IMR-90 (cell line): ENCODE results near the gene PLCL2. TPM values are rescaled to one million over a fixed set of nuclear protein-coding genes. Genes with fewer than 3 reads are reported as not detected.

Experiments used
- ATAC-seq: fragments of 200-7000 bp; cut with Tn5 transposase; 2 replicates; pipeline ENCODE4 v1.9.1; 2020; ENCODE audit warnings: low read depth, mild to moderate bottlenecking, moderate library complexity
- BruUV-seq: library from RNA; stranded (reverse); fragments of 400-500 nt; replicated peaks from 2 replicates; lab custom pipeline; 2021; lab: Mats Ljungman, UMichigan
- CTCF ChIA-PET: fragments of 300-600 bp; formaldehyde crosslinking; extraction: SDS; loops from one replicate; lab custom pipeline; 2021; ENCODE audit warnings: antibody characterized with exemption; lab: Yijun Ruan, JAX
- POLR2A ChIA-PET: fragments of 300-600 bp; sonication (Branson Sonifier 250); formaldehyde crosslinking; loops from one replicate; lab custom pipeline; 2022; ENCODE audit warnings: antibody characterized with exemption; ENCODE audit not compliant: unreplicated experiment; lab: Charles Lee
- DNase-seq: peaks from one replicate; pipeline ENCODE4 v3.0.0; 2013
- H2AFZ ChIP-seq: replicated peaks from 2 replicates; pipeline ENCODE3; 2013; ENCODE audit warnings: low read length, mild to moderate bottlenecking; ENCODE audit not compliant: poor library complexity
- H2AK5ac ChIP-seq: 2 replicates; pipeline ENCODE4 v1.6.1; 2013; ENCODE audit warnings: low read depth, low read length, inconsistent platforms
- H2AK9ac ChIP-seq: replicated peaks from 2 replicates; pipeline ENCODE3; 2013; ENCODE audit warnings: mild to moderate bottlenecking, low read depth, low read length, moderate library complexity; ENCODE audit not compliant: poor library complexity
- H2BK120ac ChIP-seq: 2 replicates; pipeline ENCODE4 v1.6.1; 2013; ENCODE audit warnings: low read depth, low read length, inconsistent platforms
- H2BK15ac ChIP-seq: 3 replicates; pipeline ENCODE4 v1.6.1; 2013; ENCODE audit warnings: low read depth, low read length, inconsistent platforms
- H2BK20ac ChIP-seq: 2 replicates; pipeline ENCODE4 v1.6.1; 2013; ENCODE audit warnings: low read depth, mild to moderate bottlenecking, inconsistent platforms, low read length, moderate library complexity
- H2BK5ac ChIP-seq: 2 replicates; pipeline ENCODE4 v1.6.1; 2013; ENCODE audit warnings: mild to moderate bottlenecking, low read depth, low read length, inconsistent platforms; ENCODE audit not compliant: poor library complexity, severe bottlenecking
- H3K14ac ChIP-seq: replicated peaks from 2 replicates; pipeline ENCODE4 v1.6.1; 2013; ENCODE audit warnings: low read depth, low read length, inconsistent platforms
- H3K18ac ChIP-seq: 2 replicates; pipeline ENCODE4 v1.6.1; 2013; ENCODE audit warnings: low read depth, low read length, control low read depth
- H3K23ac ChIP-seq: 2 replicates; pipeline ENCODE4 v1.6.1; 2013; ENCODE audit warnings: low read depth, low read length, inconsistent platforms
- H3K27ac ChIP-seq: 2 replicates; pipeline ENCODE4 v1.5.1; 2013; ENCODE audit warnings: mild to moderate bottlenecking, control low read depth, low read length; ENCODE audit not compliant: insufficient read depth
- H3K27me3 ChIP-seq: 2 replicates; pipeline ENCODE4 v1.6.1; 2013; ENCODE audit warnings: low read length; ENCODE audit not compliant: control insufficient read depth, insufficient read depth
- H3K36me3 ChIP-seq: 2 replicates; pipeline ENCODE4 v1.6.1; 2013; ENCODE audit warnings: low read length, mixed read lengths; ENCODE audit not compliant: control insufficient read depth, insufficient read depth
- H3K4ac ChIP-seq: 2 replicates; pipeline ENCODE4 v1.6.1; 2013; ENCODE audit warnings: low read depth, low read length, inconsistent platforms
- H3K4me1 ChIP-seq: 2 replicates; pipeline ENCODE4 v1.6.1; 2013; ENCODE audit warnings: low read length, mixed read lengths; ENCODE audit not compliant: control insufficient read depth, insufficient read depth
- H3K4me2 ChIP-seq: 2 replicates; pipeline ENCODE4 v1.6.1; 2013; ENCODE audit warnings: low read depth, mild to moderate bottlenecking, control low read depth, low read length, moderate library complexity
- H3K4me3 ChIP-seq: 2 replicates; pipeline ENCODE4 v1.5.1; 2013; ENCODE audit warnings: low read depth, mild to moderate bottlenecking, control low read depth, low read length, moderate library complexity; ENCODE audit not compliant: insufficient read depth
- H3K56ac ChIP-seq: 2 replicates; pipeline ENCODE4 v1.6.1; 2013; ENCODE audit warnings: low read length, inconsistent platforms; ENCODE audit not compliant: insufficient read depth; ENCODE audit errors: extremely low read depth
- H3K79me1 ChIP-seq, 2 experiments: 2 replicates each; pipeline ENCODE4 v1.6.1; 2013; ENCODE audit warnings: low read length in 2 of 2, inconsistent platforms in 1 of 2, low read depth in 1 of 2
- H3K9ac ChIP-seq: 2 replicates; pipeline ENCODE4 v1.6.1; 2013; ENCODE audit warnings: low read depth, low read length, control low read depth
- H3K9me1 ChIP-seq: 2 replicates; pipeline ENCODE4 v1.6.1; 2013; ENCODE audit warnings: low read length, inconsistent platforms; ENCODE audit not compliant: insufficient read depth
- H3K9me3 ChIP-seq: 2 replicates; pipeline ENCODE4 v1.6.1; 2013; ENCODE audit warnings: low read length; ENCODE audit not compliant: control insufficient read depth, insufficient read depth
- H4K20me1 ChIP-seq: 2 replicates; pipeline ENCODE4 v1.6.1; 2013; ENCODE audit warnings: low read length, inconsistent platforms; ENCODE audit not compliant: insufficient read depth
- H4K5ac ChIP-seq: 2 replicates; pipeline ENCODE4 v1.6.1; 2013; ENCODE audit warnings: mild to moderate bottlenecking, low read depth, low read length, control low read depth
- H4K8ac ChIP-seq, 2 experiments: 2 replicates each; pipeline ENCODE4 v1.6.1; 2013; ENCODE audit warnings: low read depth in 2 of 2, low read length in 2 of 2, control low read depth in 1 of 2, inconsistent platforms in 1 of 2
- H4K91ac ChIP-seq: 2 replicates; pipeline ENCODE4 v1.6.1; 2013; ENCODE audit warnings: low read depth, low read length, inconsistent platforms; ENCODE audit not compliant: insufficient read depth
- BHLHE40 ChIP-seq: fragments of 150-350 bp; IDR thresholded peaks from 2 replicates; pipeline ENCODE4 v1.6.1; 2016; ENCODE audit warnings: mild to moderate bottlenecking, low read depth, low read length
- CHD1 ChIP-seq: IDR thresholded peaks from 2 replicates; pipeline ENCODE4 v1.6.1; 2012; ENCODE audit warnings: low read depth, low read length, improper control_type of control experiment
- CTCF ChIP-seq: conservative IDR thresholded peaks from 2 replicates; pipeline ENCODE4 v1.5.1; 2012; ENCODE audit warnings: mild to moderate bottlenecking, low read depth, low read length, improper control_type of control experiment
- ELK1 ChIP-seq: fragments of 150-350 bp; IDR thresholded peaks from 2 replicates; pipeline ENCODE4 v1.6.1; 2016; ENCODE audit warnings: low read depth, mild to moderate bottlenecking, low read length, moderate library complexity, borderline replicate concordance
- FOS ChIP-seq: fragments of 150-350 bp; IDR thresholded peaks from 2 replicates; pipeline ENCODE4 v1.6.1; 2016; ENCODE audit warnings: low read depth, low read length
- MXI1 ChIP-seq: IDR thresholded peaks from 2 replicates; pipeline ENCODE4 v1.6.1; 2012; ENCODE audit warnings: low read depth, mild to moderate bottlenecking, low read length, moderate library complexity, borderline replicate concordance
- NFE2L2 ChIP-seq: fragments of 150-350 bp; IDR thresholded peaks from 2 replicates; pipeline ENCODE4 v1.6.1; 2016; ENCODE audit warnings: low read depth, mild to moderate bottlenecking, low read length
- RAD21 ChIP-seq: IDR thresholded peaks from 2 replicates; pipeline ENCODE4 v1.6.1; 2012; ENCODE audit warnings: low read length, improper control_type of control experiment
- RFX5 ChIP-seq: IDR thresholded peaks from 2 replicates; pipeline ENCODE4 v1.8.0; 2012; ENCODE audit warnings: low read depth, mild to moderate bottlenecking, low read length, moderate library complexity
- WGBS, 2 experiments: methylation state at CpG; one replicate each; pipeline versions ENCODE4 v1.1.5 to v1.1.7; 2013; ENCODE audit warnings: missing lambda C conversion rate in 2 of 2; ENCODE audit not compliant: insufficient read length in 1 of 2; ENCODE audit errors: extremely low coverage in 2 of 2; 5-methylcytosine and 5-hydroxymethylcytosine counted together
- dilution Hi-C: fragments of 300-500 bp; cut with HindIII; formaldehyde crosslinking; loops from one replicate; pipeline ENCODE4 v1.14.3; 2018; ENCODE audit warnings: low sequenced_read_pairs; ENCODE audit not compliant: unreplicated experiment
- in situ Hi-C: fragments of 300-500 bp; cut with MboI; formaldehyde crosslinking; loops from 3 replicates; pipeline ENCODE4 v1.14.3; 2019; ENCODE audit warnings: low sequenced_read_pairs, inconsistent platforms, mixed read lengths
- intact Hi-C: fragments of 100-400 bp; cut with micrococcal nuclease; formaldehyde crosslinking; loops from 2 replicates; pipeline ENCODE4 v1.10.0; 2022
- polyA plus RNA-seq, 3 experiments: library from polyadenylated mRNA; depleted of rRNA; stranded (reverse); fragments of >200 nt; gene quantifications; 2 replicates each; pipeline ENCODE4 v1.2.3, GENCODE V29; 2012; ENCODE audit warnings: low replicate concordance in 1 of 3
- total RNA-seq: library from RNA; depleted of rRNA; stranded (reverse); fragments of >200 nt; gene quantifications from 2 replicates; pipeline ENCODE4 v1.2.3, GENCODE V29; 2012
- TF ChIP-seq, protein P1 (sequence below): fragments of 150-350 bp; IDR thresholded peaks from 2 replicates; pipeline ENCODE4 v1.6.1; 2017; ENCODE audit warnings: mild to moderate bottlenecking, antibody characterized with exemption, low read length, low read depth

Gene PLCL2
- total and polyA plus RNA-seq, 2 of the 4 experiments (the other 2 are of a cell fraction) = 0.92 to 3.8 TPM

DNA sequence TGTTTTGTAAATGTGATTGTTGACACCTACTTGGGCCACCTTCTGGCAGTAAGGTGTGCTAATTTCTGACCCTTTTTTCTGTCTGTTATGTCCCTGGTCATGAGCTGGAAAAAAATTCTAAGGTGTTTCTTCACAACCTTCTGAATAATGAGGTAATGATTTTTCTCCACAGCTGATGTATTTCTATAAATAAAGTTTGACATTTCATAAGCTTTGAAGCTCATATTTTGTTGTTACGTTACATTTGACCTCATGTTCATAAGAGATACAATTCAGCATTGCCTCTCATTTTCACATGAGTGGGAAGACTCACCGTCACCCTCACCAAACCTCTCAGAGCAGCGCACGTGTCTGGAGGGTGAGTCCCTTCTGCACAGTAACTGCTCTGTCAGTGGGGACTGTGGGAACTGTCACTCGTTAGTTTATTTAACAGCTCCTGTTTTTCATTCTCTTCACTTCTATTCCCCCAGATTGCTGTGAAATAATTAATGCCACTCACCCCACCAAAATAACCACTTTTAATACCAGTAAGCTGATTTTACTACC, 140.9 kb downstream of the PLCL2 start:
- H3K4me1 ChIP-seq = no peaks in the 10 kb centered on the region
- H3K27me3 ChIP-seq = no peaks in the 10 kb centered on the region
- H2AK9ac ChIP-seq = no peak overlapping the region
- POLR2A ChIA-PET = interaction anchor here (0.5 kb wide), 1 partner anchor 419 kb away, joined by 4 read pairs; no protein-coding TSS in a partner anchor
- H3K56ac ChIP-seq = no peak overlapping the region
- DNase-seq (no peak), ATAC-seq (no peak)
- H3K23ac ChIP-seq = no peak overlapping the region
- H3K4ac ChIP-seq = no peak overlapping the region
- no TSS peak for BruUV-seq
- dilution Hi-C loops (no loop called here), in situ Hi-C loops (loop anchor here (25.0 kb wide), 1 partner anchor 738 kb away; no protein-coding TSS in a partner anchor), intact Hi-C loops (no loop called here)
- H3K14ac ChIP-seq = no peak overlapping the region
- TF ChIP-seq FOS (no peak), NFE2L2 (no peak), RAD21 (no peak), CHD1 (no peak), MXI1 (no peak), CTCF (no peak), RFX5 (no peak), BHLHE40 (no peak), ELK1 (no peak)
- TF ChIP-seq, protein P1, sequence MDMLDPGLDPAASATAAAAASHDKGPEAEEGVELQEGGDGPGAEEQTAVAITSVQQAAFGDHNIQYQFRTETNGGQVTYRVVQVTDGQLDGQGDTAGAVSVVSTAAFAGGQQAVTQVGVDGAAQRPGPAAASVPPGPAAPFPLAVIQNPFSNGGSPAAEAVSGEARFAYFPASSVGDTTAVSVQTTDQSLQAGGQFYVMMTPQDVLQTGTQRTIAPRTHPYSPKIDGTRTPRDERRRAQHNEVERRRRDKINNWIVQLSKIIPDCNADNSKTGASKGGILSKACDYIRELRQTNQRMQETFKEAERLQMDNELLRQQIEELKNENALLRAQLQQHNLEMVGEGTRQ = no peak
- H3K79me1 ChIP-seq = no peaks in the 10 kb centered on the region
- no peaks in the 10 kb centered on the region for H4K20me1 ChIP-seq
- CTCF ChIA-PET = interaction anchor here (0.5 to 1.6 kb wide), 3 partner anchors 11 to 79 kb away, joined by 3 to 5 read pairs (median 3); no protein-coding TSS in a partner anchor
- no peak overlapping the region for H4K5ac ChIP-seq
- no peak overlapping the region for H3K4me3 ChIP-seq
- no peak overlapping the region for H2BK120ac ChIP-seq
- no peak overlapping the region for H2AFZ ChIP-seq
- no peak overlapping the region for H3K4me2 ChIP-seq
- WGBS, 2 experiments = no CpG with 5 or more reads among the region's 5 CpGs
- H2BK15ac ChIP-seq = no peak overlapping the region
- H2BK5ac ChIP-seq = no peak overlapping the region
- no peaks in the 10 kb centered on the region for H3K36me3 ChIP-seq
- H3K9me3 ChIP-seq = no peaks in the 10 kb centered on the region
- H3K18ac ChIP-seq = no peak overlapping the region
- no peak overlapping the region for H4K91ac ChIP-seq
- no peak overlapping the region for H3K9ac ChIP-seq
- H4K8ac ChIP-seq = no peak overlapping the region
- no peak overlapping the region for H3K27ac ChIP-seq
- H2BK20ac ChIP-seq = no peak overlapping the region
- no peak overlapping the region for H2AK5ac ChIP-seq
- H3K9me1 ChIP-seq = no peaks in the 10 kb centered on the region
